Measurements from ENCODE around the gene NAA80. TPM values are rescaled to one million over a fixed set of nuclear protein-coding genes. Genes with fewer than 3 reads are reported as not detected.
A peak's percentile ranks its signal among the peaks of the same experiment; 100 is the strongest.

Gene NAA80
- total RNA-seq, 4 donors from 2014 or later, result 4.7 to 33.5 (median 24.0) TPM

DNA sequence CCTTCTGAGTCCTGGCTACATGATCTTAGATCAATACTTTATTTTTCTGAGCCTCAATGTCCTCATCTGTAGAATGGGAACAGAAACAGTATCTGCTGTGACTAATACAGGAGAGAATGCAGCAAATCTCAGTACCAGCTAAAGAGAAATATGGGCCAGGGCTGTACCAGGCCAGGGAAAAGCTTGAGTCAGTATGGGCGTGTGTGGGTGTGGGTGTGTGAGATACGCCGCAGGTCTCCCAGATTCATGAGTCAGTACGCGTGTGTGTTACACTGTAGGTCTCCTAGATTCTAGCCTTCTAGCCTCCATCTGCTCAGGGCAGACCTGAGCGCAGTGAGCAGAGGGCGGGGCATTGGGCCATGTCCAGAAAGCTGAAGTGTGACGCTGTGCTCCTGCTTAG, 48.0 kb downstream of the NAA80 start:
- Histone ChIP-seq H3K4me3 (no peak overlapping the region), H3K27me3 (no peaks in the 10 kb centered on the region), H3K9me3 (no peaks in the 10 kb centered on the region), H3K27ac (peak overlapping the region; percentile 17 to 99), H3K36me3 (no peaks in the 10 kb centered on the region), H3K4me1 (peaks cover 0 to 17% of the 10 kb centered on the region in 2 donors)
- TF ChIP-seq CTCF (IDR thresholded peaks at IDR 0.05) (no peak), POLR2A (IDR thresholded peaks at IDR 0.05) (no peak)
- intact Hi-C loops (cut with DNase I; ENCODE audit: low total_unique reads), result no loop called here
- no peak for DNase-seq

DNA sequence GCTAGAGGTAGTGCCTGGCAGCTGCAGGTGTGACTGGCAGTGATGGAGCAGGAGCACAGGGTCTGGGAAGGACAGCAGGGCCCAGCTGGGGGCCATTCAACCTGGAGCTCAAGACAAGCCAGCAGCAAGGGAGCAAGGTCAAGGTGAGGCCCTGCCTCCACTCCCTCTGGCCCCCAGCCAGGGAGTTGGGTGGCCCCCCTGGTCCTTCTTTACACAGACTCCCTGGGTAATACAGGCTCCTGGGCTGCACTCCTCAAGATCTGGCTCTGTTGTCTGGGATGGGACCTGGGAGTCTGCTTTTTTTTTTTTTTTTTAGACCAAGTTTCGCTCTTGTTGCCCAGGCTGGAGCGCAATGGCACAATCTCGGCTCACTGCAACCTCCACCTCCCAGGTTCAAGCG, 48.7 kb downstream of the NAA80 start:
- no peak for DNase-seq
- no peaks in the 10 kb centered on the region for H3K9me3 ChIP-seq
- no peaks in the 10 kb centered on the region for H3K27me3 ChIP-seq
- H3K4me1 ChIP-seq, result peaks cover 0 to 24% of the 10 kb centered on the region in 2 donors
- no peaks in the 10 kb centered on the region for H3K36me3 ChIP-seq
- peak overlapping the region; percentile 1 to 99 for H3K27ac ChIP-seq
- intact Hi-C loops (cut with DNase I; ENCODE audit: low total_unique reads), result no loop called here
- TF ChIP-seq POLR2A (IDR thresholded peaks at IDR 0.05), result no peak
- TF ChIP-seq CTCF (IDR thresholded peaks at IDR 0.05), result no peak
- no peak overlapping the region for H3K4me3 ChIP-seq

- DNase-seq, result no peak
- H3K9me3 ChIP-seq, result no peaks in the 10 kb centered on the region
- intact Hi-C loops (cut with DNase I; ENCODE audit: low total_unique reads), result no loop called here
- H3K36me3 ChIP-seq, result no peaks in the 10 kb centered on the region
- peaks cover 0 to 34% of the 10 kb centered on the region in 2 donors for H3K4me1 ChIP-seq
- TF ChIP-seq POLR2A (IDR thresholded peaks at IDR 0.05), result no peak
- TF ChIP-seq CTCF (IDR thresholded peaks at IDR 0.05), result no peak
- H3K27ac ChIP-seq, result peak overlapping the region; percentile 46 to 99
- no peaks in the 10 kb centered on the region for H3K27me3 ChIP-seq
- no peak overlapping the region for H3K4me3 ChIP-seq
Observed at GRCh38 chr3:50249457-50249856, 49.7 kb downstream of the NAA80 start.

GRCh38 chr3:50248387-50248786, 50.8 kb downstream of the NAA80 start:
- Histone ChIP-seq H3K27ac (peak overlapping the region; percentile 46 to 99), H3K4me3 (no peak overlapping the region), H3K36me3 (no peaks in the 10 kb centered on the region), H3K9me3 (no peaks in the 10 kb centered on the region), H3K27me3 (no peaks in the 10 kb centered on the region), H3K4me1 (peaks cover 0 to 42% of the 10 kb centered on the region in 2 donors)
- no peak for DNase-seq
- intact Hi-C loops (cut with DNase I; ENCODE audit: low total_unique reads), result no loop called here
- TF ChIP-seq POLR2A (IDR thresholded peaks at IDR 0.05) (peak in 1 of 2 donors; percentile 8), CTCF (IDR thresholded peaks at IDR 0.05) (no peak)

- Histone ChIP-seq H3K4me1 (peaks cover 0 to 59% of the 10 kb centered on the region in 2 donors), H3K4me3 (peak overlapping the region in 1 of 2 donors; percentile 31)
- intact Hi-C loops (cut with DNase I; ENCODE audit: low total_unique reads), result no loop called here
Observed at GRCh38 chr3:50246517-50246954, 52.7 kb downstream of the NAA80 start.

More at GRCh38 chr3:50246517-50246954, 52.7 kb downstream of the NAA80 start:
- TF ChIP-seq CTCF (IDR thresholded peaks at IDR 0.05) (no peak), POLR2A (IDR thresholded peaks at IDR 0.05) (no peak)
- no peaks in the 10 kb centered on the region for H3K27me3 ChIP-seq
- H3K9me3 ChIP-seq, result no peaks in the 10 kb centered on the region
- H3K36me3 ChIP-seq, result no peaks in the 10 kb centered on the region
- peak; percentile 59 to 72 for DNase-seq
- H3K27ac ChIP-seq, result peak overlapping the region; percentile 81 to 99

Other genes with a start within 250 kb of the NAA80 start
- 100 to 1,000 TPM; 154 to 345 (median 197) TPM for gene RBM5, start 210.5 kb downstream of the NAA80 start, total RNA-seq
- gene SEMA3F, start 144.1 kb downstream of the NAA80 start, total RNA-seq, result 10 to 100 TPM; 10.5 to 33.1 (median 12.9) TPM
- gene GNAT1, start 107.8 kb downstream of the NAA80 start, total RNA-seq, result not detected
- 1 to 10 TPM in 1 of 4 donors, under 1 TPM in 1, not detected in 2; 0.69 to 4.1 TPM for gene SLC38A3, start 94.1 kb downstream of the NAA80 start, total RNA-seq
- gene GNAI2, start 63.2 kb downstream of the NAA80 start, total RNA-seq, result 100 to 1,000 TPM; 123 to 325 (median 173) TPM
- 100 to 1,000 TPM in 1 of 4 donors, 10 to 100 TPM in 3; 24.1 to 113 (median 77.2) TPM for gene SEMA3B, start 30.3 kb downstream of the NAA80 start, total RNA-seq
- 1 to 10 TPM in 1 of 4 donors, under 1 TPM in 1, not detected in 2; 0.90 to 1.5 TPM for gene LSMEM2, start 20.3 kb downstream of the NAA80 start, total RNA-seq
- 10 to 100 TPM; 14.1 to 81.5 (median 25.1) TPM for gene IFRD2, start 7.0 kb downstream of the NAA80 start, total RNA-seq
- 1 to 10 TPM in 3 of 4 donors, not detected in 1; 1.9 to 3.9 (median 3.3) TPM for gene HYAL3, start within 50 bp of the NAA80 start, total RNA-seq
- gene HYAL1, start 4.2 kb upstream of the NAA80 start, total RNA-seq, result 10 to 100 TPM in 3 of 4 donors, 1 to 10 TPM in 1; 2.1 to 30.5 (median 22.1) TPM
- gene HYAL2, start 23.3 kb upstream of the NAA80 start, total RNA-seq, result 100 to 1,000 TPM; 112 to 289 (median 166) TPM
- gene TUSC2, start 28.8 kb upstream of the NAA80 start, total RNA-seq, result 10 to 100 TPM in 3 of 4 donors, 1 to 10 TPM in 1; 9.0 to 25.1 (median 21.3) TPM
- gene RASSF1, start 41.4 kb upstream of the NAA80 start, total RNA-seq, result 100 to 1,000 TPM in 1 of 4 donors, 10 to 100 TPM in 3; 42.1 to 114 (median 44.6) TPM
- 10 to 100 TPM in 1 of 4 donors, 1 to 10 TPM in 3; 1.5 to 11.4 (median 4.9) TPM for gene ZMYND10, start 46.3 kb upstream of the NAA80 start, total RNA-seq
- 10 to 100 TPM; 11.8 to 26.2 (median 16.0) TPM for gene NPRL2, start 51.4 kb upstream of the NAA80 start, total RNA-seq
- 10 to 100 TPM in 2 of 4 donors, 1 to 10 TPM in 2; 3.6 to 23.8 (median 11.3) TPM for gene CYB561D2, start 51.5 kb upstream of the NAA80 start, total RNA-seq
- gene TMEM115, start 60.1 kb upstream of the NAA80 start, total RNA-seq, result 10 to 100 TPM; 24.1 to 61.7 (median 37.0) TPM
- gene CACNA2D2, start 204.2 kb upstream of the NAA80 start, total RNA-seq, result 1 to 10 TPM in 2 of 4 donors, under 1 TPM in 1, not detected in 1; under 0.01 to 6.1 (median 5.3) TPM